K562 (cell line): ENCODE data around the gene ZNF891. TPM values are rescaled to one million over a fixed set of nuclear protein-coding genes. Genes with fewer than 3 reads are reported as not detected.

Experiments used
- CREB3 ChIP-seq: fragments of 450-650 bp; conservative IDR thresholded peaks from 2 replicates; pipeline ENCODE4 v1.6.1; 2016; ENCODE audit warnings: missing genetic modification characterization, low read depth, mild to moderate bottlenecking, missing compliant biosample characterization, moderate library complexity
- GTF2E2 ChIP-seq: fragments of 200-800 bp; sonication (Bioruptor generic); IDR thresholded peaks from 2 replicates; pipeline ENCODE4 v1.6.1; 2016; ENCODE audit warnings: missing genetic modification characterization, missing compliant biosample characterization
- NBN ChIP-seq: fragments of 450-650 bp; IDR thresholded peaks from 2 replicates; pipeline ENCODE4 v1.6.1; 2016; ENCODE audit warnings: low read depth, mild to moderate bottlenecking
- NFIC ChIP-seq: fragments of 450-650 bp; IDR thresholded peaks from 2 replicates; pipeline ENCODE4 v1.6.1; 2017; ENCODE audit warnings: mild to moderate bottlenecking, inconsistent platforms
- SP1 ChIP-seq: sonication (generic); formaldehyde crosslinking; IDR thresholded peaks from 2 replicates; pipeline ENCODE4 v1.8.1; 2022; ENCODE audit warnings: mild to moderate bottlenecking, missing genetic modification reagents
- STAT5B ChIP-seq: fragments of 250-450 bp; sonication (Bioruptor Pico); IDR thresholded peaks from 2 replicates; pipeline ENCODE4 v1.8.0; 2021; ENCODE audit warnings: mild to moderate bottlenecking, inconsistent platforms
- ZNF174 ChIP-seq: fragments of 250-450 bp; sonication (Bioruptor Pico); IDR thresholded peaks from 2 replicates; pipeline ENCODE4 v1.4.0; 2020; ENCODE audit warnings: mild to moderate bottlenecking
- ZNF609 ChIP-seq: sonication (generic); formaldehyde crosslinking; IDR thresholded peaks from 2 replicates; pipeline ENCODE4 v1.8.1; 2023; ENCODE audit warnings: missing genetic modification reagents, mild to moderate bottlenecking, borderline replicate concordance
- polyA plus RNA-seq, 8 experiments: library from polyadenylated mRNA; depleted of rRNA in 4 of 8; stranded (reverse) in 5 of 8; unstranded in 3 of 8; fragments of >200 nt; fragmentation: Nextera tagmentation in 2 of 8; fragmentation: Illumina TruSeq in 1 of 8; extraction: Ambion mirVana in 2 of 8; extraction: Trizol in 1 of 8; gene quantifications; 2 replicates each; pipeline versions ENCODE4 v1.2.1 to v1.2.3, GENCODE V29; 2011 to 2014; ENCODE audit warnings: inconsistent platforms in 1 of 8, missing spikeins in 1 of 8
- total RNA-seq, 7 experiments: library from RNA; depleted of rRNA in 6 of 7; stranded (reverse); fragments of >200 nt in 6 of 7; fragmentation: Illumina TruSeq in 2 of 7; extraction: Trizol in 2 of 7; gene quantifications; 2 replicates each; pipeline versions ENCODE4 v1.2.1 to v1.2.3, GENCODE V29; 2011 to 2021; ENCODE audit warnings: low replicate concordance in 1 of 7
- TF ChIP-seq, protein P1 (sequence below): fragments of 250-450 bp; sonication (Bioruptor Pico); IDR thresholded peaks from 2 replicates; pipeline ENCODE4 v1.5.0; 2021; ENCODE audit warnings: mild to moderate bottlenecking, borderline replicate concordance
- TF ChIP-seq, protein P2 (sequence below): fragments of 450-650 bp; formaldehyde crosslinking; IDR thresholded peaks from 2 replicates; pipeline ENCODE4 v1.4.0; 2020; ENCODE audit warnings: mild to moderate bottlenecking, moderate library complexity
- TF ChIP-seq, protein P3 (sequence below): fragments of 250-450 bp; sonication (Bioruptor Pico); IDR thresholded peaks from 2 replicates; pipeline ENCODE4 v1.8.0; 2022; ENCODE audit warnings: inconsistent platforms

Gene ZNF891
- total and polyA plus RNA-seq, 9 of the 15 experiments (the other 6 are each of a cell fraction or from before 2014, with no cell fraction given): 0.41 to 2.0 (median 1.3) TPM

- TF ChIP-seq NBN (peak; percentile 72; the same call in 1 of the 2 replicates), NFIC (peak; percentile 32; the same call in 1 of the 2 replicates), ZNF609 (no peak; the same call in 1 of the 2 replicates), STAT5B (no peak), GTF2E2 (tag) (no peak), CREB3 (tag) (no peak), SP1 (peak; percentile 86), ZNF174 (CRISPR knock-in tag) (no peak)
- TF ChIP-seq, protein P1, sequence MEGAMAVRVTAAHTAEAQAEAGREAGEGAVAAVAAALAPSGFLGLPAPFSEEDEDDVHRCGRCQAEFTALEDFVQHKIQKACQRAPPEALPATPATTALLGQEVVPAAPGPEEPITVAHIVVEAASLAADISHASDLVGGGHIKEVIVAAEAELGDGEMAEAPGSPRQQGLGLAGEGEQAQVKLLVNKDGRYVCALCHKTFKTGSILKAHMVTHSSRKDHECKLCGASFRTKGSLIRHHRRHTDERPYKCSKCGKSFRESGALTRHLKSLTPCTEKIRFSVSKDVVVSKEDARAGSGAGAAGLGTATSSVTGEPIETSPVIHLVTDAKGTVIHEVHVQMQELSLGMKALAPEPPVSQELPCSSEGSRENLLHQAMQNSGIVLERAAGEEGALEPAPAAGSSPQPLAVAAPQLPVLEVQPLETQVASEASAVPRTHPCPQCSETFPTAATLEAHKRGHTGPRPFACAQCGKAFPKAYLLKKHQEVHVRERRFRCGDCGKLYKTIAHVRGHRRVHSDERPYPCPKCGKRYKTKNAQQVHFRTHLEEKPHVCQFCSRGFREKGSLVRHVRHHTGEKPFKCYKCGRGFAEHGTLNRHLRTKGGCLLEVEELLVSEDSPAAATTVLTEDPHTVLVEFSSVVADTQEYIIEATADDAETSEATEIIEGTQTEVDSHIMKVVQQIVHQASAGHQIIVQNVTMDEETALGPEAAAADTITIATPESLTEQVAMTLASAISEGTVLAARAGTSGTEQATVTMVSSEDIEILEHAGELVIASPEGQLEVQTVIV (CRISPR knock-in tag): no peak
- TF ChIP-seq, protein P2, sequence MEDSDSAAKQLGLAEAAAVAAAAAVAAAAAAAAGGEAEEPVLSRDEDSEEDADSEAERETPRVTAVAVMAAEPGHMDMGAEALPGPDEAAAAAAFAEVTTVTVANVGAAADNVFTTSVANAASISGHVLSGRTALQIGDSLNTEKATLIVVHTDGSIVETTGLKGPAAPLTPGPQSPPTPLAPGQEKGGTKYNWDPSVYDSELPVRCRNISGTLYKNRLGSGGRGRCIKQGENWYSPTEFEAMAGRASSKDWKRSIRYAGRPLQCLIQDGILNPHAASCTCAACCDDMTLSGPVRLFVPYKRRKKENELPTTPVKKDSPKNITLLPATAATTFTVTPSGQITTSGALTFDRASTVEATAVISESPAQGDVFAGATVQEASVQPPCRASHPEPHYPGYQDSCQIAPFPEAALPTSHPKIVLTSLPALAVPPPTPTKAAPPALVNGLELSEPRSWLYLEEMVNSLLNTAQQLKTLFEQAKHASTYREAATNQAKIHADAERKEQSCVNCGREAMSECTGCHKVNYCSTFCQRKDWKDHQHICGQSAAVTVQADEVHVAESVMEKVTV: 0 out of 2 replicates have a peak, but pooled peaks have one; percentile 5
- TF ChIP-seq, protein P3, sequence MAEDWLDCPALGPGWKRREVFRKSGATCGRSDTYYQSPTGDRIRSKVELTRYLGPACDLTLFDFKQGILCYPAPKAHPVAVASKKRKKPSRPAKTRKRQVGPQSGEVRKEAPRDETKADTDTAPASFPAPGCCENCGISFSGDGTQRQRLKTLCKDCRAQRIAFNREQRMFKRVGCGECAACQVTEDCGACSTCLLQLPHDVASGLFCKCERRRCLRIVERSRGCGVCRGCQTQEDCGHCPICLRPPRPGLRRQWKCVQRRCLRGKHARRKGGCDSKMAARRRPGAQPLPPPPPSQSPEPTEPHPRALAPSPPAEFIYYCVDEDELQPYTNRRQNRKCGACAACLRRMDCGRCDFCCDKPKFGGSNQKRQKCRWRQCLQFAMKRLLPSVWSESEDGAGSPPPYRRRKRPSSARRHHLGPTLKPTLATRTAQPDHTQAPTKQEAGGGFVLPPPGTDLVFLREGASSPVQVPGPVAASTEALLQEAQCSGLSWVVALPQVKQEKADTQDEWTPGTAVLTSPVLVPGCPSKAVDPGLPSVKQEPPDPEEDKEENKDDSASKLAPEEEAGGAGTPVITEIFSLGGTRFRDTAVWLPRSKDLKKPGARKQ: no peak
These were observed at the start of gene ZNF891, which contains the start of gene ZNF10 (continued) for GRCh38 chr12:133130038-133130807.
